ENCODE data around the gene SPDYE4. TPM values are rescaled to one million over a fixed set of nuclear protein-coding genes. Genes with fewer than 3 reads are reported as not detected.

SPDYE4 gene
- total RNA-seq, 2 experiments from 2014 or later, result not detected

- no TSS peak for BruUV-seq (replicated peaks)
- TF ChIP-seq EZH2phosphoT487 (IDR thresholded peaks at IDR 0.05; ENCODE audit: borderline replicate concordance, low read depth, low read length), result no peak
- TF ChIP-seq CTCF (conservative IDR thresholded peaks at IDR 0.05; ENCODE audit: low read length), result no peak
- Histone ChIP-seq H3K79me2 (ENCODE audit: insufficient read depth, low read depth, low read length) (no peaks in the 10 kb centered on the region), H3K36me3 (ENCODE audit: insufficient read depth, low read length) (no peaks in the 10 kb centered on the region), H4K20me1 (ENCODE audit: insufficient read depth, low read length) (no peaks in the 10 kb centered on the region), H3K4me1 (ENCODE audit: insufficient read depth, low read length, poor library complexity, severe bottlenecking) (no peaks in the 10 kb centered on the region), H3K9me2 (ENCODE audit: insufficient read depth, low read length) (no peaks in the 10 kb centered on the region), H2AFZ (ENCODE audit: low read length) (no peak overlapping the region), H3K4me3 (ENCODE audit: low read depth, low read length, poor library complexity, severe bottlenecking) (no peak overlapping the region), H3K27ac (ENCODE audit: low read depth, low read length, poor library complexity, severe bottlenecking) (no peak overlapping the region), H3K9me3 (ENCODE audit: low read length) (no peaks in the 10 kb centered on the region), H3K4me2 (ENCODE audit: low read length) (no peak overlapping the region)
- intact Hi-C loops (cut with micrococcal nuclease; ENCODE audit: unreplicated experiment), result no loop called here
- no peak for DNase-seq (ENCODE audit: low spot score)
- ChIA-PET CTCF (ENCODE audit: unreplicated experiment) (no interaction called here), POLR2A (no interaction called here)
Measured at GRCh38 chr17:8735336-8735939, 22.9 kb downstream of the SPDYE4 start.

GRCh38 chr17:8734876-8735275 is 23.5 kb downstream of the SPDYE4 start:
- no peak for DNase-seq (ENCODE audit: low spot score)
- Histone ChIP-seq H3K4me1 (ENCODE audit: insufficient read depth, low read length, poor library complexity, severe bottlenecking) (no peaks in the 10 kb centered on the region), H3K4me3 (ENCODE audit: low read depth, low read length, poor library complexity, severe bottlenecking) (no peak overlapping the region), H3K9me2 (ENCODE audit: insufficient read depth, low read length) (no peaks in the 10 kb centered on the region), H3K4me2 (ENCODE audit: low read length) (no peak overlapping the region), H3K36me3 (ENCODE audit: insufficient read depth, low read length) (no peaks in the 10 kb centered on the region), H2AFZ (ENCODE audit: low read length) (no peak overlapping the region), H3K79me2 (ENCODE audit: insufficient read depth, low read depth, low read length) (no peaks in the 10 kb centered on the region), H3K9me3 (ENCODE audit: low read length) (no peaks in the 10 kb centered on the region), H3K27ac (ENCODE audit: low read depth, low read length, poor library complexity, severe bottlenecking) (no peak overlapping the region), H4K20me1 (ENCODE audit: insufficient read depth, low read length) (no peaks in the 10 kb centered on the region)
- no peak for TF ChIP-seq EZH2phosphoT487 (IDR thresholded peaks at IDR 0.05; ENCODE audit: borderline replicate concordance, low read depth, low read length)
- no peak for TF ChIP-seq CTCF (conservative IDR thresholded peaks at IDR 0.05; ENCODE audit: low read length)
- intact Hi-C loops (cut with micrococcal nuclease; ENCODE audit: unreplicated experiment), result no loop called here
- CTCF ChIA-PET (ENCODE audit: unreplicated experiment), result no interaction called here
- BruUV-seq (replicated peaks), result no TSS peak
- POLR2A ChIA-PET, result no interaction called here

GRCh38 chr17:8732406-8733085 is 25.8 kb downstream of the SPDYE4 start:
- Histone ChIP-seq H4K20me1 (ENCODE audit: insufficient read depth, low read length) (no peaks in the 10 kb centered on the region), H3K36me3 (ENCODE audit: insufficient read depth, low read length) (no peaks in the 10 kb centered on the region), H3K4me1 (ENCODE audit: insufficient read depth, low read length, poor library complexity, severe bottlenecking) (no peaks in the 10 kb centered on the region), H3K9me2 (ENCODE audit: insufficient read depth, low read length) (no peaks in the 10 kb centered on the region), H3K4me3 (ENCODE audit: low read depth, low read length, poor library complexity, severe bottlenecking) (no peak overlapping the region), H2AFZ (ENCODE audit: low read length) (no peak overlapping the region), H3K27ac (ENCODE audit: low read depth, low read length, poor library complexity, severe bottlenecking) (no peak overlapping the region), H3K79me2 (ENCODE audit: insufficient read depth, low read depth, low read length) (no peaks in the 10 kb centered on the region), H3K9me3 (ENCODE audit: low read length) (no peaks in the 10 kb centered on the region), H3K4me2 (ENCODE audit: low read length) (no peak overlapping the region)
- no peak for DNase-seq (ENCODE audit: low spot score)
- intact Hi-C loops (cut with micrococcal nuclease; ENCODE audit: unreplicated experiment), result no loop called here
- no TSS peak for BruUV-seq (replicated peaks)
- POLR2A ChIA-PET, result no interaction called here
- TF ChIP-seq CTCF (conservative IDR thresholded peaks at IDR 0.05; ENCODE audit: low read length), result no peak
- CTCF ChIA-PET (ENCODE audit: unreplicated experiment), result no interaction called here

Data from OCI-LY7 (cell line).